Measurements from ENCODE around the gene HGS.

- no peak for TF ChIP-seq TCF7L2 (IDR thresholded peaks at IDR 0.05; ENCODE audit: low read depth, low read length)
- no peak for TF ChIP-seq CTCF (IDR thresholded peaks at IDR 0.05)
- TF ChIP-seq REST (IDR thresholded peaks at IDR 0.05; ENCODE audit: insufficient read depth in 1 of 2, low read depth in 2 of 2, low read length in 1 of 2): no peak
- TF ChIP-seq POLR2AphosphoS5 (IDR thresholded peaks at IDR 0.05; ENCODE audit: low read depth, low read length): no peak
- TF ChIP-seq SIN3A (IDR thresholded peaks at IDR 0.05; ENCODE audit: borderline replicate concordance, insufficient read depth, low read depth, low read length): no peak
These were observed 7.8 kb downstream of the HGS start for GRCh38 chr17:81691608-81692007.

All from Panc1 (cell line).